Suppressor macrophage (primary cell): ENCODE data around the gene TMTC2.
"Not testable (repeated sequence)": the region's sequence is repeated elsewhere in the genome, so short reads cannot be mapped to it uniquely, and the experiment has no call there.

Source experiments
- DNase-seq, 4 experiments: peaks; one replicate each; pipeline ENCODE4 v3.0.0-alpha.2; 2020 to 2022

The TMTC2 gene

GRCh38 chr12:82728710-82729109, 42.0 kb downstream of the TMTC2 start:
- DNase-seq = no peak

DNA sequence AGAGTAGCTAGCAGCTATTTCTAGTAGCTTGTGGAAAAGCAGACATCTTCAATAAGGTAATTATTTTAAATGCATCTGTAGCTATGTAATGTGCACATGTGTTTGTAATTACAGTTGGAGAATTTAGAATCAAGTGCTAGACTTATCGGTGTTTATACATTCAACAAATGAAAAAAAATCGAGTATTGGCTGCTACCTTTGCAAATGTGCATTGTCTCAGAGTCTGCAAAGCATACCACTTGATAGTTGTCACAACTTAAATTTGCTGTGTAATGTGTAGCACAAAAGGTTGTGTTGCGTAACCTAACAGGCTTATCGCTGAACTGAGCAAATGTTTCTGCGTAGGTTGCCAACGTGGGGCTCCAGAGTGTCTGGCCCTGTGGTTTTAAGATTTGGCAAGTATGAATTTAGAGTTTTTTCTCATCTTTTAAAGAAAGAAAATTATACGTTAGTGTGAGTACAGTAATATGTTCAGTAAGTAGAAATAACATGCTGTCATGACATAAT, 44.3 kb downstream of the TMTC2 start:
- peak in 3 of 4 experiments; percentile 6 to 18 (median 18) for DNase-seq

DNA sequence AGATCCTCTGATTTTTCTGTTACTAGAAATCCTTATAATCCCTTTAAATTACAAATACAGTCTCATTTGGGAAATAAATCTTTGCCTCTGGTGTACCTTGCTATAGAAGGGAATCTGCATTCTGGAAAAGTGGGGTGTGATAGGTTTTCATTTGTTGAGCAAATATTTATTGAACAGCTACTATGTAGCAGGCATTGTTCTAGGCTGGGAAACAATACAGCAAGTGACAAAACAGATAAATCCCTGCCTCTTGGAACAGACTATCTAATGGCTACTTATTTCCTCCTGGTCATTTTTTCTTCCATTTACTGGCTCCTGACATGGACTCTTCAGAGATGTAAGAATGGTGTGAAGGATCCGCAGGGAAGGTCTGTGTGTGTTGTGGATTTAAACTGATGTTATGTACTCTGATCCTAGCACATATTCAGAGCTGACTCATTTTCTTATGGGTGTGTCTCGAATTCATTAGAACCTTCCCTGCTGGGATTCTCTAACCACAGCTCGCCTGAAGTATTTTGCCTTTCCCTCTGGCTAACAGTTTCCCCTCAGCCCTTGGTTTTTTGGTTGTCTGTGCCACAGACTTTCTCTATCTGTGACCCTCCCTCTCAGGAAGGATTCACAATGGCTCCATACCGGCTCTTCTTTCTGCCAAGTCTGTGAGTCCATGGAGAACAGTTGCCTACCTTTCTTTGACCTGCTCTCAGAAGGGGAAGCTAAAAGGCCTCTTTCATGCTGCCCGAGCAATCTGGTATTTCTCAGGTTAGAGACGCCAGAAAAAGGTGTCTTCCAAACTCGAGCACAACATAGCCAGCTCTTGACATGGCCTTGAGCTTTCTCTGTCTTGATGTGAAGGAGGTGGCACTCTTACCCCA, 53.7 kb downstream of the TMTC2 start:
- no peak for DNase-seq

GRCh38 chr12:82745063-82745674, 58.5 kb downstream of the TMTC2 start:
- DNase-seq = no peak

DNA sequence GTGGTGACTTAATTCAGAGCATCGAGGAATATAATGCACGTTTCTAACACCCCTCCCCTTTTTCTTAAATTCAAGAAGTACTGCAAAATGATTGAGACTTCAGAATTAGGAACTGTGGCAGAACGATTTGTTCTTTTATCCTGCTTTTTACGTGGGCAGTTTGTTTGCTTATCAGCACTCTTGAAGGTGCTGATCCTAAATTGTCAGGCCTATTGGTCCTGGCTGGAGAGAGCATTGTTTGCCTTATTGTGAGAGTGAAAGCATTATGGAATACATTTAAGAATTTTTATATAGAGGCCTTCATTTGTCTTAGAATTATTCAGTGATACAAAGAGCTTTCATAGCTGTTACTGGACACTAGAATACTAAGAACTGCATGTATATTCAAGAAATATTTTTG, 59.1 kb downstream of the TMTC2 start:
- no peak for DNase-seq

DNA sequence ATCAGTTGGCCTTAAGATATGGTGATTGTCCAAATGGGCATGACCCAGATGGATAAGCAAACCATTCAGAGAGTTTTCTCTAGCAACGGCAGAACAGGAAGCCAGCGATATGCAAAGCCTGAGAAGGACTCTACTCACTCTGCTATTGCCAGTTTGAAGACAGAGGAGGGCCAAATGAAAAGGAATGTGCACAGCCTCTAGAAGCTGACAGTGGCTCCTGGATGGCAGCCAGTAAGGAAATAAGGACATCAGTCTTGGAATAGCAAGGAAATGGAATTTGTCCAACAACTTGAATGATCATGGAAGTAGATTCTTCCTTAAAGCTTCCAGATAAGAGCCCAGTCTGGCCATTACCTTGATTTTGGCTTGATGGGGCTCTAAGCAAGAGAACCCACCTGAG, 60.0 kb downstream of the TMTC2 start:
- no peak for DNase-seq

GRCh38 chr12:82749015-82749414, 62.3 kb downstream of the TMTC2 start:
- DNase-seq = no peak

DNA sequence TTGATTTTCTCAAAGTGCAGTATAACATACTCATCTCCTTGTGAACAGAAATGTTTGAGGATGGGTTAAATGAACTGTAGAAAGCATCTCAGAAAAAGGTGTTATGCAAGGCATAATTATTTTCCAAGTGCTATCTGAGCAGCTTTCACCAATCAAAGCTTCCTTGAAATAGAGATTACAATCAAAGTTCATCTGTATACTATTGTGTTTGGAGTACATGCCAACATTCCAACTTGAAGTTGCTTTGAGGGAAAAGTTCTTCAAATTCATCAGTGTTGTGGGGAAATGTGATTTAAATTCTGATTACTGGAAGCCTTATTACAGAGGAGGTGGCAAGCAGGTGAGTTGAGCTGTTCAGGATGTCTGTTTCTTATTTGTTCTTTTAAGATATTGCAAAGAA, 68.2 kb downstream of the TMTC2 start:
- no peak for DNase-seq

- DNase-seq = no peak
These were observed 69.6 kb downstream of the TMTC2 start for GRCh38 chr12:82756303-82756702.

GRCh38 chr12:82757059-82757458, 70.4 kb downstream of the TMTC2 start:
- no peak for DNase-seq

- no peak for DNase-seq
These were observed 71.0 kb downstream of the TMTC2 start for GRCh38 chr12:82757656-82758055.

GRCh38 chr12:82758749-82759330, 72.1 kb downstream of the TMTC2 start:
- DNase-seq = peak in 2 of 4 experiments; percentile 16 to 22

- DNase-seq = no peak
These were observed 73.7 kb downstream of the TMTC2 start for GRCh38 chr12:82760423-82760822.

GRCh38 chr12:82765206-82765605, 78.5 kb downstream of the TMTC2 start:
- DNase-seq = not testable (repeated sequence)

- no peak for DNase-seq
These were observed 79.4 kb downstream of the TMTC2 start for GRCh38 chr12:82765971-82766705.

DNA sequence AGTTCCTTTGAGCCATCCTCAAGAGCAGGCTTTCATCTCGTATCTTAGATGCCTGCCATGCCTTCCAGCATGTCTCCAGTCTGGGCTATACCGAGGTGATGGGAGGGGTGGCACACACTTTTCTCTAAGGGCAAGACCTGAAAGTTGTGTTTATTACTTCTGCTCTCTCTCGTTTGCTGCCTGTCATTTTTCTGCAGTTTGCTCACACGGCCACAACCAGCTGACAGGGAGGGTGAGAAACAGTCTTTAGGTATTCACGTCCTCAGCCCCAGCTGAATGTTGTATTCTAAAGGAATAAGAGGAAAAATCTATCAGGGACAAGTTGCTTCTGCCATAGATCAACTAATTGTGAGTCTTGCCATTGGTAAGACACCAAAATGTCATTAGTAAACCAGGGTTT, 88.0 kb downstream of the TMTC2 start:
- no peak for DNase-seq

DNA sequence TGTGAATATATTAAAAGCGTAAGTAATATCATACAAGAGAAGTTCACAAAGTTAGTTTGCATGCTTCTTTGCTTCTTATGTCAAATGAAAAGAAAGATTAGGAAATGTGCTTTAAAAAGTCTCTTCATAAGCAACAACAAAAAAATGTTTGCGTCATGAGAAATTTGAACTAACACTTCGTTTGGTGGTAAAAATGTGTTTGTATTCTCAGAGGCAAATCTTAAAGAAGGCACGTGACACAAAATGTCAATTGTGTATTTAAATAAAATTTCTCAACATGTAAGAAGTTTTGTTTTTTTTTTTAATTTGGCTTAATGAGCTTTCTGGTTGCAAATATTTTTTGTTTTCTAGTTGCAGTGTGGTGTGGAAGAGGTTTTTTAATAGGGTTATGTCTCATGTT, 93.8 kb downstream of the TMTC2 start:
- no peak for DNase-seq

DNA sequence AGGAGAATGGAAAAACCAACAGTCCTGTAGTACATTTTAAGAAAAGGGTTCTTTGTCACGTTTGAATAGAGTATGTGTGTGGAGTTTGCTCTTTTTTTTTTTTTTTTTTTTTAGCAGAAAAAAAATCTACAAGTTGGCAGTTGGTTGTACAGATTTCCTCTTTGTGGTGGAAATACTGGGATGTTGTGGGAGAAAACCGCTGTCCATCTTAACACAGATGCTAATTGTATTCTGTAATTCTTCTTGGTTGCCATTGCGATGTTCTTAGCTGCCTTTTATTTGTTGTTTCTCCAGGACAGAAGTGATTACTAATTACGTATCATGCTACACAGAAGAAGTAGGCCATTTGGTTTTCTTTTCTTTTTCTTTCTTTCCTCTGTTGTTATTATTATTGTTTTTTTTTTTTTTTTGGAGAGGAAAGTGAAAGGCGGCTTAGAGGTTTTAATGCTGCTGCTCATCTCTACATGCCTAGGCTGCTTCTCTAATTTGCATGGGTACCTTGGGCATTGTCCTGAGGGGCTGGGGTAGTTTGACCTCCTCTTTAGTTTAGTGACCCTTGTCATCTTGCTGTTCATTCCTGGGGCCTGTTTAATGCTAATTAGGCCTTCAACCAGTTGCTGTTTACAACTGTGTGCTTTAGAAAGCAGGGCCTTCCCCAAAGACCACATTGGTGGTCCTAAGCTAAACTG, 94.7 kb downstream of the TMTC2 start:
- DNase-seq = peak in 2 of 4 experiments; percentile 2 to 18

- no peak for DNase-seq
These were observed 96.7 kb downstream of the TMTC2 start for GRCh38 chr12:82783435-82783834.

DNA sequence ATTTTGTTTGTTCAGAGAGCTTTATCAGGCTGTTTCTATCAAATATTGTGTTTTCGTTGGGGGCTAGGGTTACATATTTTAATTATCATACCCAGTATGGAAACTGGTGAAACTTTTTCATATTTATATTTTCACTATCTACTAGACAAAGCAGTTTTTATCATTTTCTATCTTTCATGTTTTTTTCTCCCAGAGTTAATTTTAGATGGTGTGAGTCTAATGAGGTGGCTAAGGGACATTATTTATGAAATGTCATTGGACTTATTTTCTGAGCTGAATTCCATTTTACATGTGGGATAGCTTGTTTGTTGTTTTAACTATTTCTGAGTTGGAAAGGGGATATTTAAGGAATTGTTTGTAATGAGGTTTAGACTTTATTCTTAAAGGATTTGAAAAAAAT, 100.3 kb downstream of the TMTC2 start:
- DNase-seq = no peak

GRCh38 chr12:82788594-82788993, 101.9 kb downstream of the TMTC2 start:
- no peak for DNase-seq

GRCh38 chr12:82789674-82790073, 103.0 kb downstream of the TMTC2 start:
- no peak for DNase-seq
